ENCODE results near the gene BTG2. TPM values are rescaled to one million over a fixed set of nuclear protein-coding genes. Genes with fewer than 3 reads are reported as not detected.

BTG2 gene
- total RNA-seq, 4 donors from 2014 or later, result 160 to 319 (median 193) TPM

GRCh38 chr1:203322500-203323179 lies 17.3 kb downstream of the BTG2 start:
- no peak overlapping the region for H3K4me3 ChIP-seq
- peaks cover 77% of the 10 kb centered on the region for H3K4me1 ChIP-seq
- peak overlapping the region; percentile 71 for H3K27ac ChIP-seq
- H3K27me3 ChIP-seq, result no peaks in the 10 kb centered on the region
- no peaks in the 10 kb centered on the region for H3K36me3 ChIP-seq
- DNase-seq (ENCODE audit: low spot score in 2 of 2), result no peak
- peak in 1 of 3 donors; percentile 26 for TF ChIP-seq POLR2AphosphoS5 (IDR thresholded peaks at IDR 0.05)
- no peak for TF ChIP-seq EP300 (IDR thresholded peaks at IDR 0.05)
- no peaks in the 10 kb centered on the region for H3K9me3 ChIP-seq

GRCh38 chr1:203323587-203323986 lies 18.3 kb downstream of the BTG2 start:
- Histone ChIP-seq H3K36me3 (no peaks in the 10 kb centered on the region), H3K4me1 (peaks cover 85% of the 10 kb centered on the region), H3K9me3 (no peaks in the 10 kb centered on the region), H3K4me3 (no peak overlapping the region), H3K27me3 (no peaks in the 10 kb centered on the region), H3K27ac (peak overlapping the region; percentile 66)
- WGBS, result 67% methylated on average over 3 of the region's 3 CpGs
- no peak for TF ChIP-seq POLR2AphosphoS5 (IDR thresholded peaks at IDR 0.05)
- TF ChIP-seq POLR2A (IDR thresholded peaks at IDR 0.05), result no peak
- TF ChIP-seq CTCF (IDR thresholded peaks at IDR 0.05), result no peak
- TF ChIP-seq EP300 (IDR thresholded peaks at IDR 0.05), result no peak
- no peak for DNase-seq (ENCODE audit: low spot score in 2 of 2)

GRCh38 chr1:203324105-203325025 lies 19.0 kb downstream of the BTG2 start:
- no peaks in the 10 kb centered on the region for H3K36me3 ChIP-seq
- H3K9me3 ChIP-seq, result no peaks in the 10 kb centered on the region
- no peak for DNase-seq (ENCODE audit: low spot score in 2 of 2)
- no peak for TF ChIP-seq CTCF (IDR thresholded peaks at IDR 0.05)
- TF ChIP-seq EP300 (IDR thresholded peaks at IDR 0.05), result no peak
- no peak for TF ChIP-seq POLR2AphosphoS5 (IDR thresholded peaks at IDR 0.05)
- TF ChIP-seq POLR2A (IDR thresholded peaks at IDR 0.05), result no peak
- H3K27ac ChIP-seq, result peak overlapping the region; percentile 66
- H3K27me3 ChIP-seq, result no peaks in the 10 kb centered on the region
- H3K4me3 ChIP-seq, result no peak overlapping the region
- 72% methylated on average over 15 of the region's 15 CpGs for WGBS
- peaks cover 85% of the 10 kb centered on the region for H3K4me1 ChIP-seq

GRCh38 chr1:203325026-203325417 lies 19.7 kb downstream of the BTG2 start:
- no peaks in the 10 kb centered on the region for H3K36me3 ChIP-seq
- peaks cover 82% of the 10 kb centered on the region for H3K4me1 ChIP-seq
- no peaks in the 10 kb centered on the region for H3K27me3 ChIP-seq
- no peaks in the 10 kb centered on the region for H3K9me3 ChIP-seq
- no peak overlapping the region for H3K4me3 ChIP-seq
- TF ChIP-seq POLR2A (IDR thresholded peaks at IDR 0.05), result no peak
- TF ChIP-seq CTCF (IDR thresholded peaks at IDR 0.05), result no peak
- no peak for TF ChIP-seq EP300 (IDR thresholded peaks at IDR 0.05)
- no peak for TF ChIP-seq POLR2AphosphoS5 (IDR thresholded peaks at IDR 0.05)
- 72% methylated on average over 5 of the region's 5 CpGs for WGBS
- no peak for DNase-seq (ENCODE audit: low spot score in 2 of 2)
- peak overlapping the region; percentile 66 for H3K27ac ChIP-seq

GRCh38 chr1:203325418-203326091 lies 20.2 kb downstream of the BTG2 start:
- TF ChIP-seq EP300 (IDR thresholded peaks at IDR 0.05) (no peak), CTCF (IDR thresholded peaks at IDR 0.05) (no peak), POLR2AphosphoS5 (IDR thresholded peaks at IDR 0.05) (no peak), POLR2A (IDR thresholded peaks at IDR 0.05) (no peak)
- no peak overlapping the region for H3K4me3 ChIP-seq
- DNase-seq (ENCODE audit: low spot score in 2 of 2), result peak in 1 of 2 donors; percentile 80
- peak overlapping the region; percentile 66 for H3K27ac ChIP-seq
- H3K27me3 ChIP-seq, result no peaks in the 10 kb centered on the region
- peaks cover 77% of the 10 kb centered on the region for H3K4me1 ChIP-seq
- H3K36me3 ChIP-seq, result no peaks in the 10 kb centered on the region
- no peaks in the 10 kb centered on the region for H3K9me3 ChIP-seq
- WGBS, result 58% methylated on average over 13 of the region's 13 CpGs
